Measurements from ENCODE around the gene CINP.

DNA sequence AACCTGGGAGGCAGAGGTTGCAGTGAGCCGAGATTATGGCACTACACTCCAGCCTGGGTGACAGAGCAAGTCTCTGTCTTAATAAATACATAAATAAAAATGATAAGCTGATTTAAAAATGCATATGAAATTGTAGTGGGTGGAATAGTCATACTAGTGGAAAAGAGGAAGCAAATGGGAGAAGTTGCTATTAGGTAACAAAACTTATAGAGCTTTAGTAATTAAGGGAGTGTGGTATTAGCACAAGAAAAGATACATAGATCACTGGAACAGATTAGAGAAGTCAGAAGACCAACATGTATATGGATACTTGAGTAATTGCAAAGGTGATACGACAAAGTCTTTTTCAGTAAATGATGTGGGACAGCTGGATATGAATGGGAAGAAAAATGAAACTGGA, 26.6 kb upstream of the CINP start:
- TF ChIP-seq RAD21 (conservative IDR thresholded peaks at IDR 0.05) = no peak
- no peak for TF ChIP-seq EP300 (conservative IDR thresholded peaks at IDR 0.05; ENCODE audit: poor library complexity, severe bottlenecking)
- TF ChIP-seq, protein P1, sequence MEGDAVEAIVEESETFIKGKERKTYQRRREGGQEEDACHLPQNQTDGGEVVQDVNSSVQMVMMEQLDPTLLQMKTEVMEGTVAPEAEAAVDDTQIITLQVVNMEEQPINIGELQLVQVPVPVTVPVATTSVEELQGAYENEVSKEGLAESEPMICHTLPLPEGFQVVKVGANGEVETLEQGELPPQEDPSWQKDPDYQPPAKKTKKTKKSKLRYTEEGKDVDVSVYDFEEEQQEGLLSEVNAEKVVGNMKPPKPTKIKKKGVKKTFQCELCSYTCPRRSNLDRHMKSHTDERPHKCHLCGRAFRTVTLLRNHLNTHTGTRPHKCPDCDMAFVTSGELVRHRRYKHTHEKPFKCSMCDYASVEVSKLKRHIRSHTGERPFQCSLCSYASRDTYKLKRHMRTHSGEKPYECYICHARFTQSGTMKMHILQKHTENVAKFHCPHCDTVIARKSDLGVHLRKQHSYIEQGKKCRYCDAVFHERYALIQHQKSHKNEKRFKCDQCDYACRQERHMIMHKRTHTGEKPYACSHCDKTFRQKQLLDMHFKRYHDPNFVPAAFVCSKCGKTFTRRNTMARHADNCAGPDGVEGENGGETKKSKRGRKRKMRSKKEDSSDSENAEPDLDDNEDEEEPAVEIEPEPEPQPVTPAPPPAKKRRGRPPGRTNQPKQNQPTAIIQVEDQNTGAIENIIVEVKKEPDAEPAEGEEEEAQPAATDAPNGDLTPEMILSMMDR (IDR thresholded peaks at IDR 0.05; ENCODE audit: poor library complexity, severe bottlenecking) = no peak
- TF ChIP-seq EZH2 (IDR thresholded peaks at IDR 0.05; ENCODE audit: borderline replicate concordance, insufficient read depth, low read length, poor library complexity, severe bottlenecking) = no peak
- TF ChIP-seq POLR2AphosphoS5 (IDR thresholded peaks at IDR 0.05) = no peak
- no peak for TF ChIP-seq SMC3 (conservative IDR thresholded peaks at IDR 0.05; ENCODE audit: poor library complexity)
- TF ChIP-seq, protein P2, sequence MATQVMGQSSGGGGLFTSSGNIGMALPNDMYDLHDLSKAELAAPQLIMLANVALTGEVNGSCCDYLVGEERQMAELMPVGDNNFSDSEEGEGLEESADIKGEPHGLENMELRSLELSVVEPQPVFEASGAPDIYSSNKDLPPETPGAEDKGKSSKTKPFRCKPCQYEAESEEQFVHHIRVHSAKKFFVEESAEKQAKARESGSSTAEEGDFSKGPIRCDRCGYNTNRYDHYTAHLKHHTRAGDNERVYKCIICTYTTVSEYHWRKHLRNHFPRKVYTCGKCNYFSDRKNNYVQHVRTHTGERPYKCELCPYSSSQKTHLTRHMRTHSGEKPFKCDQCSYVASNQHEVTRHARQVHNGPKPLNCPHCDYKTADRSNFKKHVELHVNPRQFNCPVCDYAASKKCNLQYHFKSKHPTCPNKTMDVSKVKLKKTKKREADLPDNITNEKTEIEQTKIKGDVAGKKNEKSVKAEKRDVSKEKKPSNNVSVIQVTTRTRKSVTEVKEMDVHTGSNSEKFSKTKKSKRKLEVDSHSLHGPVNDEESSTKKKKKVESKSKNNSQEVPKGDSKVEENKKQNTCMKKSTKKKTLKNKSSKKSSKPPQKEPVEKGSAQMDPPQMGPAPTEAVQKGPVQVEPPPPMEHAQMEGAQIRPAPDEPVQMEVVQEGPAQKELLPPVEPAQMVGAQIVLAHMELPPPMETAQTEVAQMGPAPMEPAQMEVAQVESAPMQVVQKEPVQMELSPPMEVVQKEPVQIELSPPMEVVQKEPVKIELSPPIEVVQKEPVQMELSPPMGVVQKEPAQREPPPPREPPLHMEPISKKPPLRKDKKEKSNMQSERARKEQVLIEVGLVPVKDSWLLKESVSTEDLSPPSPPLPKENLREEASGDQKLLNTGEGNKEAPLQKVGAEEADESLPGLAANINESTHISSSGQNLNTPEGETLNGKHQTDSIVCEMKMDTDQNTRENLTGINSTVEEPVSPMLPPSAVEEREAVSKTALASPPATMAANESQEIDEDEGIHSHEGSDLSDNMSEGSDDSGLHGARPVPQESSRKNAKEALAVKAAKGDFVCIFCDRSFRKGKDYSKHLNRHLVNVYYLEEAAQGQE (IDR thresholded peaks at IDR 0.05; ENCODE audit: borderline replicate concordance) = no peak
- no peak for TF ChIP-seq TAF1 (IDR thresholded peaks at IDR 0.05; ENCODE audit: low read depth)

Data from neural cell (in vitro differentiated cells).